ENCODE results near the gene SYNJ2. TPM values are rescaled to one million over a fixed set of nuclear protein-coding genes. Genes with fewer than 3 reads are reported as not detected.

The SYNJ2 gene
- total and polyA plus RNA-seq, 2 experiments from 2014 or later = 2.8 to 5.6 TPM

DNA sequence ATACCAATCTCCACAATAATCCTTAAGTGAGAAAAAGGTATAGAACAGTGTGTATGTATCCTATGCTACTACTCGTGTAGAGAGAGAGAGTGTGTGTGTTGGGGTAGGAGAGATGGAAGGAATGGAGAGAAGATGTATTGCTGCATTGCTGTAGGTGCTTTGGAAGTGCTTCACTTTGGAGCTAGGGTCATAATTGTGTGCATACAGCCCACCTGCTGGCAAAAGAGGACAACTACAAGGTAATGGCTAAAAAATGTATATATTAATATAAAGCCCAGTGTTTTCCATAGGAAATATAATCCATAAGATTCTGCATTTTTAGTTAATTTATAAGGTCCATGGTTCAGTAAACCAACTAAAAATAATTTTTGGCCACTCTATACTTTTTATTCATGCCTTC is 150.3 kb downstream of the SYNJ2 start:
- H3K27me3 ChIP-seq (ENCODE audit: insufficient read depth) = no peaks in the 10 kb centered on the region
- Mint-ChIP-seq H3K27ac (no peak overlapping the region), H3K27me3 (ENCODE audit: insufficient read depth, low read depth, poor library complexity) (no peaks in the 10 kb centered on the region), H3K4me1 (no peaks in the 10 kb centered on the region), H3K36me3 (ENCODE audit: low read depth) (no peaks in the 10 kb centered on the region), H3K9me3 (no peaks in the 10 kb centered on the region), H3K4me3 (no peak overlapping the region)
- H3K9me2 ChIP-seq (ENCODE audit: insufficient read depth) = no peaks in the 10 kb centered on the region
- no peaks in the 10 kb centered on the region for H3K79me2 ChIP-seq (replicated peaks; ENCODE audit: insufficient read depth)
- no peaks in the 10 kb centered on the region for H3K4me1 ChIP-seq (ENCODE audit: insufficient read depth)
- DNase-seq (ENCODE audit: low spot score) (peak; percentile 38), ATAC-seq (no peak)
- no peak overlapping the region for H3K4me3 ChIP-seq
- no peaks in the 10 kb centered on the region for H4K20me1 ChIP-seq (replicated peaks; ENCODE audit: insufficient read depth)
- H3K27ac ChIP-seq (ENCODE audit: low read depth) = no peak overlapping the region
- no peak overlapping the region for H3K4me2 ChIP-seq
- no peaks in the 10 kb centered on the region for H3F3A ChIP-seq (replicated peaks; ENCODE audit: low read depth)
- no peak overlapping the region for H2AFZ ChIP-seq
- TF ChIP-seq ZNF114 (CRISPR knock-in tag; IDR thresholded peaks at IDR 0.05) = no peak
- TF ChIP-seq CREB1 (CRISPR knock-in tag; IDR thresholded peaks at IDR 0.05; ENCODE audit: low read depth) = no peak
- TF ChIP-seq ZNF331 (CRISPR knock-in tag; IDR thresholded peaks at IDR 0.05; ENCODE audit: low read depth) = no peak
- peak; percentile 40 to 41 for TF ChIP-seq CTCF (conservative IDR thresholded peaks at IDR 0.05; ENCODE audit: low read depth in 2 of 2)
- TF ChIP-seq EZH2phosphoT487 (IDR thresholded peaks at IDR 0.05; ENCODE audit: unreplicated experiment) = no peak
- no peak for TF ChIP-seq EZH2 (IDR thresholded peaks at IDR 0.05; ENCODE audit: low read depth, unreplicated experiment)
- no peaks in the 10 kb centered on the region for H3K36me3 ChIP-seq (ENCODE audit: insufficient read depth)

DNA sequence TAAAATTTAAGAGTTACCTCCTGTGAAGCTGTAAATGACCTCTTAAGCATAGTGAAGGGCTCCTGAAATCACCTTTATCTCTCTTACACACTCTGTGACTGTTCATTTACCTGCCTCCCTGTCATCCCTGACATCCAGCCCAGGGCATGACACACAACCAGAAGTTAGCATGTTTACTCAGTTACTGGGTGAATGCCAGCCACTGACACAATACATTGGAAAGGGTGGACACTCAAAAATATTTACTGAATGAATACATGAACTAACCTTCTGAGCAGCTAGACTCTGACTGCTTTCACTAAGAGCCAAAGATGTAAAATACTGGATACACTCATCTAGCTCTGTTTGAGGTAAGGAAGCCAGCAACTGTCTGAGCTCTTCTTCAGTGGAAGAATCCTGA is 161.1 kb downstream of the SYNJ2 start:
- Histone ChIP-seq H3K4me2 (no peak overlapping the region), H3K4me1 (ENCODE audit: insufficient read depth) (no peaks in the 10 kb centered on the region), H3K9me2 (ENCODE audit: insufficient read depth) (no peaks in the 10 kb centered on the region), H3K27me3 (ENCODE audit: insufficient read depth) (no peaks in the 10 kb centered on the region), H3K4me3 (no peak overlapping the region), H3F3A (replicated peaks; ENCODE audit: low read depth) (no peaks in the 10 kb centered on the region), H2AFZ (no peak overlapping the region), H4K20me1 (replicated peaks; ENCODE audit: insufficient read depth) (no peaks in the 10 kb centered on the region), H3K27ac (ENCODE audit: low read depth) (no peak overlapping the region), H3K79me2 (replicated peaks; ENCODE audit: insufficient read depth) (no peaks in the 10 kb centered on the region), H3K36me3 (ENCODE audit: insufficient read depth) (no peaks in the 10 kb centered on the region)
- H3K4me3 Mint-ChIP-seq = no peak overlapping the region
- no peaks in the 10 kb centered on the region for H3K9me3 Mint-ChIP-seq
- no peak for DNase-seq (ENCODE audit: low spot score)
- peaks cover 13% of the 10 kb centered on the region; the same call in 2 of the 3 replicates for H3K36me3 Mint-ChIP-seq (ENCODE audit: low read depth)
- ATAC-seq = no peak
- no peak overlapping the region for H3K27ac Mint-ChIP-seq
- no peaks in the 10 kb centered on the region for H3K27me3 Mint-ChIP-seq (ENCODE audit: insufficient read depth, low read depth, poor library complexity)
- no peaks in the 10 kb centered on the region; the same call in 2 of the 3 replicates for H3K4me1 Mint-ChIP-seq
- TF ChIP-seq, protein P1, sequence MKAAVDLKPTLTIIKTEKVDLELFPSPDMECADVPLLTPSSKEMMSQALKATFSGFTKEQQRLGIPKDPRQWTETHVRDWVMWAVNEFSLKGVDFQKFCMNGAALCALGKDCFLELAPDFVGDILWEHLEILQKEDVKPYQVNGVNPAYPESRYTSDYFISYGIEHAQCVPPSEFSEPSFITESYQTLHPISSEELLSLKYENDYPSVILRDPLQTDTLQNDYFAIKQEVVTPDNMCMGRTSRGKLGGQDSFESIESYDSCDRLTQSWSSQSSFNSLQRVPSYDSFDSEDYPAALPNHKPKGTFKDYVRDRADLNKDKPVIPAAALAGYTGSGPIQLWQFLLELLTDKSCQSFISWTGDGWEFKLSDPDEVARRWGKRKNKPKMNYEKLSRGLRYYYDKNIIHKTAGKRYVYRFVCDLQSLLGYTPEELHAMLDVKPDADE (IDR thresholded peaks at IDR 0.05) = no peak
- TF ChIP-seq POLR2AphosphoS5 (IDR thresholded peaks at IDR 0.05; ENCODE audit: low read depth) (no peak), EZH2phosphoT487 (IDR thresholded peaks at IDR 0.05; ENCODE audit: unreplicated experiment) (no peak), CTCF (conservative IDR thresholded peaks at IDR 0.05; ENCODE audit: low read depth in 2 of 2) (no peak), STAT1 (IDR thresholded peaks at IDR 0.05; ENCODE audit: unreplicated experiment) (no peak), NANOG (IDR thresholded peaks at IDR 0.05; ENCODE audit: borderline replicate concordance) (no peak), JUNB (IDR thresholded peaks at IDR 0.05; ENCODE audit: unreplicated experiment) (no peak), CREB1 (CRISPR knock-in tag; IDR thresholded peaks at IDR 0.05; ENCODE audit: low read depth) (no peak), ZNF114 (CRISPR knock-in tag; IDR thresholded peaks at IDR 0.05) (no peak), ZNF331 (CRISPR knock-in tag; IDR thresholded peaks at IDR 0.05; ENCODE audit: low read depth) (no peak)
- TF ChIP-seq, protein P2, sequence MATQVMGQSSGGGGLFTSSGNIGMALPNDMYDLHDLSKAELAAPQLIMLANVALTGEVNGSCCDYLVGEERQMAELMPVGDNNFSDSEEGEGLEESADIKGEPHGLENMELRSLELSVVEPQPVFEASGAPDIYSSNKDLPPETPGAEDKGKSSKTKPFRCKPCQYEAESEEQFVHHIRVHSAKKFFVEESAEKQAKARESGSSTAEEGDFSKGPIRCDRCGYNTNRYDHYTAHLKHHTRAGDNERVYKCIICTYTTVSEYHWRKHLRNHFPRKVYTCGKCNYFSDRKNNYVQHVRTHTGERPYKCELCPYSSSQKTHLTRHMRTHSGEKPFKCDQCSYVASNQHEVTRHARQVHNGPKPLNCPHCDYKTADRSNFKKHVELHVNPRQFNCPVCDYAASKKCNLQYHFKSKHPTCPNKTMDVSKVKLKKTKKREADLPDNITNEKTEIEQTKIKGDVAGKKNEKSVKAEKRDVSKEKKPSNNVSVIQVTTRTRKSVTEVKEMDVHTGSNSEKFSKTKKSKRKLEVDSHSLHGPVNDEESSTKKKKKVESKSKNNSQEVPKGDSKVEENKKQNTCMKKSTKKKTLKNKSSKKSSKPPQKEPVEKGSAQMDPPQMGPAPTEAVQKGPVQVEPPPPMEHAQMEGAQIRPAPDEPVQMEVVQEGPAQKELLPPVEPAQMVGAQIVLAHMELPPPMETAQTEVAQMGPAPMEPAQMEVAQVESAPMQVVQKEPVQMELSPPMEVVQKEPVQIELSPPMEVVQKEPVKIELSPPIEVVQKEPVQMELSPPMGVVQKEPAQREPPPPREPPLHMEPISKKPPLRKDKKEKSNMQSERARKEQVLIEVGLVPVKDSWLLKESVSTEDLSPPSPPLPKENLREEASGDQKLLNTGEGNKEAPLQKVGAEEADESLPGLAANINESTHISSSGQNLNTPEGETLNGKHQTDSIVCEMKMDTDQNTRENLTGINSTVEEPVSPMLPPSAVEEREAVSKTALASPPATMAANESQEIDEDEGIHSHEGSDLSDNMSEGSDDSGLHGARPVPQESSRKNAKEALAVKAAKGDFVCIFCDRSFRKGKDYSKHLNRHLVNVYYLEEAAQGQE (IDR thresholded peaks at IDR 0.05; ENCODE audit: unreplicated experiment) = no peak

Data from GM23338 (cell line).